Measurements from ENCODE around the gene ADM5.

Gene ADM5

GRCh38 chr19:49689133-49690078, at the start of gene ADM5:
Gene ADM5 (plus strand): TSS chr19:49689594. CDS start chr19:49689838, 244 bp downstream.
- Mint-ChIP-seq H3K4me3 (peak within 1 kb of the TSS; percentile 75), H3K4me1 (peaks cover 35% of the 10 kb centered on the region), H3K36me3 (peaks cover 29% of the 10 kb centered on the region), H3K27me3 (peaks cover 41% of the 10 kb centered on the region), H3K9me3 (no peaks in the 10 kb centered on the region), H3K27ac (peak within 1 kb of the TSS; percentile 46)
- peak; percentile 51 for DNase-seq
- CTCF ChIA-PET = interaction anchor here (0.7 to 0.9 kb wide), 2 partner anchors 24 to 28 kb away, joined by 3 read pairs; no protein-coding TSS in a partner anchor

- peak within 1 kb of the TSS; percentile 98 for H3K27ac Mint-ChIP-seq
- H3K9me3 Mint-ChIP-seq = no peaks in the 10 kb centered on the region
- peak within 1 kb of the TSS; percentile 87 for H3K4me3 Mint-ChIP-seq
- peaks cover 64% of the 10 kb centered on the region for H3K4me1 Mint-ChIP-seq
- peak; percentile 100 for DNase-seq
- CTCF ChIA-PET = interaction anchor here (0.9 to 2.7 kb wide), 5 partner anchors 30 to 70 kb away, joined by 3 to 10 read pairs (median 4); partner anchors contain the start of gene PRMT1
- H3K27me3 Mint-ChIP-seq = peaks cover 25% of the 10 kb centered on the region
- H3K36me3 Mint-ChIP-seq = peaks cover under 1% of the 10 kb centered on the region
These were observed 49.1 kb upstream of the ADM5 start, which contains the start of gene RRAS for GRCh38 chr19:49640113-49640898. Gene RRAS (minus strand): TSS chr19:49640143. CDS start chr19:49640098, 45 bp downstream.

DNA sequence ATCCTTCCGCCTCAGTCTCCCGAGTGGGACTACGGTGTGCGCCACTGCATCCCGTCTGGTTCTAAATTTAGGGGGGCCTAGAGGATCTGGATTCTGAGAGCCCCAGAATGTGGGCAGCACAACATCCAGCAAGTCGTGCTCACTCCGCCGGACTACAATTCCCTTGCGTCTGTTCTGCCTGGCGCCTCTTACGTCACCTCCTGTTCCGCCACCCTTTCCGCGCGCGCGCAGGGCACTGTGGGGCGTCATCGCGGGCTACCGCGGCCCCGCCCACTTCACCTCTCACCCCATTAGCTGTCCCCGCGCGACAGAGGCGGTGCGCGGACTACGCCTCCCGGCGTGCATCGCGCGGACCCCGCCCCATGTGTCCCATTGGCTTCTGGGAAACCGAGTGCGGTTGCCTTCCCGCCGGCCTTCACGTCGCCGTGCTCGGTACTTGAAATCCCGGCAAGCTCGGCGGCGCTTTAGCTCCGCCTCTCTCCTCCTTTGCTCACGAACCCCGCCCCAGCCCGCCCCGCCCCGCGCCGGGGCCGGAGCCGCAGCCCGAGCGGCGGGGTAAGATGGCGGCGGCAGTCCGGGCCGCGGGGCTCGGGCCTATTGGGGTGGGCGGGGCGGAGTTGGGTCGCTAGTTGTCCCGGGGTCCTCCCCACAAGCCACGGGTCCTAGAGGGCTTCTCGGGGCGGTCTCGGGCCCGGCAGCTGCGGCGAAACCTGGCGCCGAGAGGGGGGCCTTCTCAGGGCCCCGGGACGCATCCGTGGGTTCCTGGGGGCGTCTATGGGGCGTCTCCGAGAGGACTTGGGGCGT, 47.5 kb upstream of the ADM5 start, which contains the start of gene SCAF1:
TSS of gene SCAF1 (plus strand) at position 522 of the 804 bp plus-strand sequence. CDS start 2,818 bp downstream, outside the sequence.
- CTCF ChIA-PET = interaction anchor here (0.6 to 2.7 kb wide), 3 partner anchors 23 to 71 kb away, joined by 3 to 10 read pairs (median 4); partner anchors contain the start of gene PRMT1
- Mint-ChIP-seq H3K9me3 (no peaks in the 10 kb centered on the region), H3K4me1 (peaks cover 64% of the 10 kb centered on the region), H3K27ac (peak within 1 kb of the TSS; percentile 98), H3K36me3 (peaks cover 12% of the 10 kb centered on the region), H3K27me3 (peaks cover 14% of the 10 kb centered on the region), H3K4me3 (peak within 1 kb of the TSS; percentile 87)
- DNase-seq = peak; percentile 99

DNA sequence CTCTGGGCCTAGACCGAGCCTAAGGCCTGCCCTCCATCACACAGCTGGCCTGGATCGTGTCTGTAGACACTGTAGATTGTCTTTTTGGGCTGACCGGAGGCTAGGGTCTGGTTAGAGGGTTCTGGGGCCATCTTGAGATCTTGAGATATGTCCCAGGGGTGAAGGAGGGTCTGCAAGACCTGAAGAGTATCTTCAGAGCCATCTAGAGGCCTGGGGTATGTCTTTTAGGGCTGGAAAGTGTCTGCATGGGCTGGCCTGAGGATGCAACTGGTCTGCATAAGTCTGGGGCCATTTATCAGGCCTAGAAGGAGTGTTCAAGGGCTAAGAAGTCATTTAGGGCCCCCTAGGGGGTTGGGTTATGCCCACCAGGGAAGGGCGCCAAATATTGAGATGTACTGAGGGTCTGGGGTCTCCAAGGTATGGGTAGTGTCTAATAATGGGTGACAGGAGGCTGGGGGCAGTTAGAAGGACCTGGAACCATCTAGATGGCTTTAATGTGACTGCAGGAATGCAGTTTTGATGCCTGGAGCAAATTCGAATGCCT, 46.8 kb upstream of the ADM5 start:
- H3K4me1 Mint-ChIP-seq = peaks cover 62% of the 10 kb centered on the region

GRCh38 chr19:49643466-49643865, 45.9 kb upstream of the ADM5 start:
- CTCF ChIA-PET = interaction anchor here (1.1 kb wide), 1 partner anchor 29 kb away, joined by 3 read pairs; no protein-coding TSS in a partner anchor
- Mint-ChIP-seq H3K27me3 (peaks cover 9% of the 10 kb centered on the region), H3K4me1 (peaks cover 53% of the 10 kb centered on the region), H3K27ac (peak overlapping the region; percentile 90), H3K9me3 (no peaks in the 10 kb centered on the region), H3K4me3 (peak overlapping the region; percentile 87), H3K36me3 (peaks cover 17% of the 10 kb centered on the region)
- DNase-seq = no peak

More for the DNA sequence above, 46.8 kb upstream of the ADM5 start:
- Mint-ChIP-seq H3K9me3 (no peaks in the 10 kb centered on the region), H3K36me3 (peaks cover 17% of the 10 kb centered on the region), H3K4me3 (peak overlapping the region; percentile 87), H3K27me3 (peaks cover 14% of the 10 kb centered on the region), H3K27ac (peak overlapping the region; percentile 90)
- CTCF ChIA-PET = interaction anchor here (1.0 kb wide), 1 partner anchor 22 kb away, joined by 4 read pairs; no protein-coding TSS in a partner anchor
- no peak for DNase-seq

GRCh38 chr19:49645592-49645991, 43.8 kb upstream of the ADM5 start:
- no peaks in the 10 kb centered on the region for H3K27me3 Mint-ChIP-seq
- H3K36me3 Mint-ChIP-seq = peaks cover 23% of the 10 kb centered on the region
- no peak overlapping the region for H3K27ac Mint-ChIP-seq
- CTCF ChIA-PET = interaction anchor here (0.6 to 0.9 kb wide), 2 partner anchors 16 to 21 kb away, joined by 3 read pairs; no protein-coding TSS in a partner anchor
- no peaks in the 10 kb centered on the region for H3K9me3 Mint-ChIP-seq
- no peak overlapping the region for H3K4me3 Mint-ChIP-seq
- no peak for DNase-seq
- H3K4me1 Mint-ChIP-seq = peaks cover 36% of the 10 kb centered on the region

DNA sequence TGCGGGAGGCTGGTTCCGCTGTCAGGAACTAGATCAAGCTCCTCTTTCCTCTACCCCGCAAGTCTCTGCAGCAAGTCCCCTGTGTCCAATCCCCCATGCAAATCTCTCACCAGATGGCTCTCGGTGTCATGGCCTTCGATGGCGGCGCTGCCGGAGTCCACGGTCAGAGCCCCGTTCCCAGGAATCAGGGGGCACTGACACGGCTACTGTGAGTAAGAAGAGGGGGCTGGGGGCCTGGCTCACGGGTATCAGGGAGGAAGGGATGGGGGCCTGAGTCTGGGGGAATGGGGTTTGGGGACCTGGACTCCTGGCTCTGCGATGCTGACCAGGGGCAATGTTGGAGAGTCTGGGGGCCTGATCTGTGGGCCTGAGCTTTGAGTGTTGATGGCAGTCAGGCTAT, 43.4 kb upstream of the ADM5 start:
- peaks cover 23% of the 10 kb centered on the region for H3K36me3 Mint-ChIP-seq
- H3K27ac Mint-ChIP-seq = peak overlapping the region; percentile 14
- H3K9me3 Mint-ChIP-seq = no peaks in the 10 kb centered on the region
- peaks cover 32% of the 10 kb centered on the region for H3K4me1 Mint-ChIP-seq
- DNase-seq = no peak
- no peaks in the 10 kb centered on the region for H3K27me3 Mint-ChIP-seq
- CTCF ChIA-PET = interaction anchor here (0.9 kb wide), 1 partner anchor 21 kb away, joined by 3 read pairs; no protein-coding TSS in a partner anchor
- H3K4me3 Mint-ChIP-seq = no peak overlapping the region

GRCh38 chr19:49646586-49646985, 42.8 kb upstream of the ADM5 start:
- Mint-ChIP-seq H3K4me1 (peaks cover 30% of the 10 kb centered on the region), H3K9me3 (no peaks in the 10 kb centered on the region), H3K27me3 (no peaks in the 10 kb centered on the region), H3K27ac (no peak overlapping the region), H3K36me3 (peaks cover 23% of the 10 kb centered on the region), H3K4me3 (no peak overlapping the region)
- DNase-seq = no peak
- CTCF ChIA-PET = no interaction called here

DNA sequence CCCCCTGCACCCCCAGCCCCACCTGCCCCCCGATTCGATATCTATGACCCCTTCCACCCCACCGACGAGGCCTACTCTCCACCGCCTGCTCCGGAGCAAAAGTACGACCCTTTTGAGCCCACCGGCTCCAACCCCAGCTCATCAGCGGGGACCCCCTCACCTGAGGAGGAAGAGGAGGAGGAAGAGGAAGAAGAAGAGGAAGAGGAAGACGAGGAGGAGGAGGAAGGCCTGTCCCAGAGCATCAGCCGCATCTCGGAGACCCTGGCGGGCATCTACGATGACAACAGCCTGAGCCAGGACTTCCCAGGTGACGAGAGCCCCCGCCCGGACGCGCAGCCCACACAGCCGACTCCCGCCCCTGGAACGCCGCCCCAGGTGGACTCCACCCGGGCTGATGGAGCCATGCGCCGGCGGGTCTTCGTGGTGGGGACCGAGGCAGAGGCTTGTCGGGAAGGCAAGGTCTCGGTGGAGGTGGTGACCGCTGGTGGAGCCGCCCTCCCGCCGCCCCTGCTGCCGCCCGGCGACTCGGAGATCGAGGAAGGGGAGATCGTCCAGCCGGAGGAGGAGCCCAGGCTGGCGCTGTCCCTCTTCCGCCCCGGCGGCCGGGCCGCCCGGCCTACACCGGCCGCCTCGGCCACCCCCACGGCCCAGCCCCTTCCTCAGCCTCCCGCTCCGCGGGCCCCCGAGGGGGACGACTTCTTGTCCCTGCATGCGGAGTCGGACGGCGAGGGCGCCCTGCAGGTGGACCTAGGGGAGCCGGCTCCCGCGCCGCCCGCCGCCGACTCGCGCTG, 38.2 kb upstream of the ADM5 start:
- no peak overlapping the region for H3K27ac Mint-ChIP-seq
- no peaks in the 10 kb centered on the region for H3K27me3 Mint-ChIP-seq
- H3K36me3 Mint-ChIP-seq = peaks cover 36% of the 10 kb centered on the region
- H3K9me3 Mint-ChIP-seq = no peaks in the 10 kb centered on the region
- CTCF ChIA-PET = no interaction called here
- DNase-seq = no peak
- H3K4me3 Mint-ChIP-seq = no peak overlapping the region
- peaks cover 3% of the 10 kb centered on the region for H3K4me1 Mint-ChIP-seq

GRCh38 chr19:49651820-49652550, 37.4 kb upstream of the ADM5 start:
- no peak overlapping the region for H3K27ac Mint-ChIP-seq
- CTCF ChIA-PET = no interaction called here
- H3K27me3 Mint-ChIP-seq = no peaks in the 10 kb centered on the region
- peaks cover 38% of the 10 kb centered on the region for H3K36me3 Mint-ChIP-seq
- H3K9me3 Mint-ChIP-seq = no peaks in the 10 kb centered on the region
- H3K4me1 Mint-ChIP-seq = no peaks in the 10 kb centered on the region
- no peak overlapping the region for H3K4me3 Mint-ChIP-seq
- DNase-seq = no peak

DNA sequence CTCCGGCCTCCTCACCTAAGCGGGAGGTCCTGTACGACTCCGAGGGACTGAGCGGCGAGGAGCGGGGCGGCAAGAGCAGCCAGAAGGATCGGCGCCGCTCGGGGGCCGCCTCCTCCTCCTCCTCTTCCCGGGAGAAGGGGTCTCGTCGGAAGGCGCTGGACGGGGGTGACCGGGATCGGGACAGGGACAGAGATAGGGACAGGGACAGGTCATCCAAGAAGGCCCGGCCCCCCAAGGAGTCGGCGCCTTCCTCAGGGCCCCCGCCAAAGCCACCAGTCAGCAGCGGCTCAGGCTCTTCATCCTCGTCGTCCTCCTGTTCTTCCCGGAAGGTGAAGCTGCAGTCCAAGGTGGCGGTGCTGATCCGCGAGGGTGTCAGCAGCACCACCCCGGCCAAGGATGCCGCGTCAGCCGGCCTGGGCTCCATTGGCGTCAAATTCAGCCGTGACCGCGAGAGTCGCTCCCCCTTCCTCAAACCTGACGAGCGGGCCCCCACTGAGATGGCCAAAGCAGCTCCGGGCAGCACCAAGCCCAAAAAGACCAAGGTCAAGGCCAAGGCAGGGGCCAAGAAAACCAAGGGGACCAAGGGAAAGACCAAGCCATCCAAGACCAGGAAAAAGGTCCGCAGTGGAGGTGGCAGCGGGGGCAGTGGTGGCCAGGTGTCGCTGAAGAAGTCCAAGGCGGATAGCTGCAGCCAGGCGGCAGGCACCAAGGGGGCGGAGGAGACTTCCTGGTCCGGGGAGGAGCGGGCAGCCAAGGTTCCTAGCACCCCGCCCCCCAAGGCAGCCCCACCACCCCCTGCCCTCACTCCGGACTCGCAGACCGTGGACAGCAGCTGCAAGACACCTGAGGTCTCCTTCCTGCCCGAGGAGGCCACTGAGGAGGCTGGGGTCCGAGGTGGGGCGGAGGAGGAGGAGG, 36.6 kb upstream of the ADM5 start:
- H3K4me3 Mint-ChIP-seq = no peak overlapping the region
- H3K27me3 Mint-ChIP-seq = no peaks in the 10 kb centered on the region
- H3K4me1 Mint-ChIP-seq = no peaks in the 10 kb centered on the region
- H3K27ac Mint-ChIP-seq = no peak overlapping the region
- DNase-seq = no peak
- CTCF ChIA-PET = no interaction called here
- peaks cover 38% of the 10 kb centered on the region for H3K36me3 Mint-ChIP-seq
- no peaks in the 10 kb centered on the region for H3K9me3 Mint-ChIP-seq

Measured in activated naive CD4-positive, alpha-beta T cell treated with anti-CD3 and anti-CD28 coated beads, Interleukin-2, amount 10 ng/mL, durations not matched to agents 7 days and 5 days (primary cell).